ENCODE data around the gene ENHO.

DNA sequence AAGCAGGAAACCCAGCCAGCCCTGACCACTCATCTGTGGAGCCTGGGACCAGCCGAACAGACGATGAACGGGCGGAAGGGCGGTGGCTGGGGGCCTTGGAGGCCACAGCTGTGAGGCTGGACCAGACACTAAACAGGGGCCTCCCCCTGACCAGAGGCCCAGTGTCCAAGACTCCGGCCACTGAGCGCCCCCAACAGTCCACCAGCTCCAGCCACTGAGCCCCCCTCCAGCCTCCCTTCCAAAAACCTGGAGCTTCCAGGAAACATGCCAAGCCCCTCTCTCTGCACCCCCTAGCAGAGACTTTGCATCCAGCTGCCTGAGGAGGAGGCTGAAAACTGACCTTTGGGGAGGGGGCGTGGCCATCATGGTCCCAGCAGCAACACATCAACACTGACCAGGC lies 43.5 kb upstream of the ENHO start:
- TF ChIP-seq, protein P1, sequence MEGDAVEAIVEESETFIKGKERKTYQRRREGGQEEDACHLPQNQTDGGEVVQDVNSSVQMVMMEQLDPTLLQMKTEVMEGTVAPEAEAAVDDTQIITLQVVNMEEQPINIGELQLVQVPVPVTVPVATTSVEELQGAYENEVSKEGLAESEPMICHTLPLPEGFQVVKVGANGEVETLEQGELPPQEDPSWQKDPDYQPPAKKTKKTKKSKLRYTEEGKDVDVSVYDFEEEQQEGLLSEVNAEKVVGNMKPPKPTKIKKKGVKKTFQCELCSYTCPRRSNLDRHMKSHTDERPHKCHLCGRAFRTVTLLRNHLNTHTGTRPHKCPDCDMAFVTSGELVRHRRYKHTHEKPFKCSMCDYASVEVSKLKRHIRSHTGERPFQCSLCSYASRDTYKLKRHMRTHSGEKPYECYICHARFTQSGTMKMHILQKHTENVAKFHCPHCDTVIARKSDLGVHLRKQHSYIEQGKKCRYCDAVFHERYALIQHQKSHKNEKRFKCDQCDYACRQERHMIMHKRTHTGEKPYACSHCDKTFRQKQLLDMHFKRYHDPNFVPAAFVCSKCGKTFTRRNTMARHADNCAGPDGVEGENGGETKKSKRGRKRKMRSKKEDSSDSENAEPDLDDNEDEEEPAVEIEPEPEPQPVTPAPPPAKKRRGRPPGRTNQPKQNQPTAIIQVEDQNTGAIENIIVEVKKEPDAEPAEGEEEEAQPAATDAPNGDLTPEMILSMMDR (IDR thresholded peaks at IDR 0.05; ENCODE audit: insufficient read depth, low read length, poor library complexity, severe bottlenecking) = no peak
- no peak for TF ChIP-seq EZH2phosphoT487 (conservative IDR thresholded peaks at IDR 0.05; ENCODE audit: low read length)

Data from SU-DHL-6 (cell line).